Fibroblast of lung (primary cell): ENCODE measurements around the gene SNAP47.

Experiments used
- EZH2 ChIP-seq: IDR thresholded peaks from 2 replicates; pipeline ENCODE4 v1.5.1; 2012; ENCODE audit warnings: low read length, control low read depth, mild to moderate bottlenecking; ENCODE audit errors: missing control alignments
- TF ChIP-seq, protein P1 (sequence below), 2 donors: IDR thresholded peaks in 1 of 2; conservative IDR thresholded peaks in 1 of 2; 1 replicate in 1 of 2; 2 replicates in 1 of 2; pipeline ENCODE4 v1.5.1; 2011 to 2012; ENCODE audit warnings: low read length in 2 of 2, control low read depth in 1 of 2, inconsistent platforms in 1 of 2, low read depth in 1 of 2, mild to moderate bottlenecking in 1 of 2

DNA sequence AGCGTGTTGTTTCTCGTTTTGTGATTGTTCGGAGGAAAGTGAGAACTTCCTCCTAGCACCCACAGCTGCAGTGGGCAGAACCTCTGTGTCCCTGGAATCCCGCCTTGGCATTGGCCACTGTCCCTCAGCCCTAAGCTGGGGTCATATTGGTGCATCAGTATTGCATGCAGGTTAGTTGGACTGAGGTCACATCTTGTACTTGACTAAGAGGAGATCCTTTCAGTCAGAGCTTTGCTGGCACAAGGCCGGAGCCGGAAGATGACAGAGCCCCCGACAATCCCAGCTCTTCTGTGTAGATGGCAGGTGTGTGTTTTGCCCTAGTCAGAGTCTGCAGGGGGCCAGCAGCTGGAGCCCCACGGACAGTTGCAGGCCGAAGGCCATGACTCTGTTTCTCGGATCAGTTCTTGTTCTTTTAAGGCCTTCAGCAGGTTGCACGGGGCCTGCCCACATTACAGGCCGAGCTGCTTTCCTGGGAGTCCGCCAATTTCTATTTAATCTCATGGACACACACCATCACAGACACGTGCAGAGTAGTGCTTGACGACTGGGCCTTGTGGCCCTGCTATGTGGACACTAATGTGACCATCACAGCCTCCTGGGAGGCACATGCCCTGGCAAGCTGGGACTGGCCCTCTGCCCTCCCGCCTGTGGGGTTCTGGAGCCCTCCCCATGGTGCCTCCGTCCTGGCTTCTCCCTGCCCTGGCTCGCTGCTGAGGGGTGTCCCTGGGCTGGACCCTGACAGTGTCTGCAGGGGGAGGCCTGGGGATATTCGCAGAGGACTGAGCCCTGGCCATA is 14.9 kb downstream of the SNAP47 start:
- TF ChIP-seq, protein P1, sequence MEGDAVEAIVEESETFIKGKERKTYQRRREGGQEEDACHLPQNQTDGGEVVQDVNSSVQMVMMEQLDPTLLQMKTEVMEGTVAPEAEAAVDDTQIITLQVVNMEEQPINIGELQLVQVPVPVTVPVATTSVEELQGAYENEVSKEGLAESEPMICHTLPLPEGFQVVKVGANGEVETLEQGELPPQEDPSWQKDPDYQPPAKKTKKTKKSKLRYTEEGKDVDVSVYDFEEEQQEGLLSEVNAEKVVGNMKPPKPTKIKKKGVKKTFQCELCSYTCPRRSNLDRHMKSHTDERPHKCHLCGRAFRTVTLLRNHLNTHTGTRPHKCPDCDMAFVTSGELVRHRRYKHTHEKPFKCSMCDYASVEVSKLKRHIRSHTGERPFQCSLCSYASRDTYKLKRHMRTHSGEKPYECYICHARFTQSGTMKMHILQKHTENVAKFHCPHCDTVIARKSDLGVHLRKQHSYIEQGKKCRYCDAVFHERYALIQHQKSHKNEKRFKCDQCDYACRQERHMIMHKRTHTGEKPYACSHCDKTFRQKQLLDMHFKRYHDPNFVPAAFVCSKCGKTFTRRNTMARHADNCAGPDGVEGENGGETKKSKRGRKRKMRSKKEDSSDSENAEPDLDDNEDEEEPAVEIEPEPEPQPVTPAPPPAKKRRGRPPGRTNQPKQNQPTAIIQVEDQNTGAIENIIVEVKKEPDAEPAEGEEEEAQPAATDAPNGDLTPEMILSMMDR (conservative IDR thresholded peaks at IDR 0.05 in 1 of 2, IDR thresholded peaks at IDR 0.05 in 1 of 2; ENCODE audit: low read depth in 1 of 2, low read length in 2 of 2) = no peak
- TF ChIP-seq EZH2 = no peak
